Upper lobe of right lung (tissue), 1 donor: Measurements from ENCODE around the gene RFK. TPM values are rescaled to one million over a fixed set of nuclear protein-coding genes. Genes with fewer than 3 reads are reported as not detected.

Experiments
- ATAC-seq: fragments of 200-7000 bp; cut with Tn5 transposase; one replicate; pipeline ENCODE4 v1.9.1; 2020; ENCODE audit warnings: mild to moderate bottlenecking, moderate library complexity
- DNase-seq: peaks from one replicate; pipeline ENCODE4 v3.0.0-alpha.2; 2020
- H3K27ac ChIP-seq: fragments of 200-600 bp; one replicate; pipeline ENCODE4 v1.8.0; 2022
- H3K27me3 ChIP-seq: fragments of 200-600 bp; one replicate; pipeline ENCODE4 v1.8.0; 2022; ENCODE audit warnings: mild to moderate bottlenecking
- H3K36me3 ChIP-seq: fragments of 200-600 bp; one replicate; pipeline ENCODE4 v1.8.0; 2022
- H3K4me1 ChIP-seq: fragments of 200-600 bp; one replicate; pipeline ENCODE4 v1.8.0; 2022
- H3K4me3 ChIP-seq: fragments of 200-600 bp; one replicate; pipeline ENCODE4 v1.8.0; 2022; ENCODE audit warnings: mild to moderate bottlenecking
- H3K9me3 ChIP-seq: fragments of 200-600 bp; one replicate; pipeline ENCODE4 v1.8.0; 2022
- intact Hi-C: fragments of 100-400 bp; cut with DNase I; formaldehyde crosslinking; loops from one replicate; pipeline ENCODE4 v1.11.0; 2022
- total RNA-seq: library from RNA; stranded (reverse); fragmentation: NEBNext Ultra II Directional; extraction: Animal tissue kit (Norgen Biotek cat#: 25700); gene quantifications from one replicate; pipeline ENCODE4 v1.2.1, GENCODE V29; 2021
- TF ChIP-seq, protein P1 (sequence below): fragments of 200-600 bp; IDR thresholded peaks from one replicate; pipeline ENCODE4 v1.8.0; 2022; ENCODE audit warnings: antibody characterized with exemption
- donor health status: DM: no; HTN: yes; CAD: no; lungs with severe emphysema.

The RFK gene
- total RNA-seq, 1 donor from 2014 or later, result 19.4 TPM

DNA sequence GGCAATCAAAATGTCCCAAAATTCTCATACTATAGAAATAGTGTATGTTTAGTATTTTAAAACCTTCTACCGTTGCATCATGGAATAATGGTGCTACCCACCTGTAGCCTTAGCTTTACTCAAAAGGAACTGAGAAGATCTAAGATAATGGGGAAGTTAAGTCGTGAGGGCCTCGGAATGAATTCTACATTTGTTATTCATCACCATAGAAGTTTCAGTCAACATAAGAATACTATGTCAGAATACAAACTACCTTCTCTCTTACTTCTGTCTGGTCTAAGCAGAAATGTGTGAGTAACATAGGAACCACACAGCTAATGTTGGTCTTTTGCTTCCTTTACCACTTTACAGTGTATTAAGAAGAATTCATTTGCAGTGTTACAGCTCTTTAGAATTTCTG, 43.2 kb downstream of the RFK start:
- TF ChIP-seq, protein P1, sequence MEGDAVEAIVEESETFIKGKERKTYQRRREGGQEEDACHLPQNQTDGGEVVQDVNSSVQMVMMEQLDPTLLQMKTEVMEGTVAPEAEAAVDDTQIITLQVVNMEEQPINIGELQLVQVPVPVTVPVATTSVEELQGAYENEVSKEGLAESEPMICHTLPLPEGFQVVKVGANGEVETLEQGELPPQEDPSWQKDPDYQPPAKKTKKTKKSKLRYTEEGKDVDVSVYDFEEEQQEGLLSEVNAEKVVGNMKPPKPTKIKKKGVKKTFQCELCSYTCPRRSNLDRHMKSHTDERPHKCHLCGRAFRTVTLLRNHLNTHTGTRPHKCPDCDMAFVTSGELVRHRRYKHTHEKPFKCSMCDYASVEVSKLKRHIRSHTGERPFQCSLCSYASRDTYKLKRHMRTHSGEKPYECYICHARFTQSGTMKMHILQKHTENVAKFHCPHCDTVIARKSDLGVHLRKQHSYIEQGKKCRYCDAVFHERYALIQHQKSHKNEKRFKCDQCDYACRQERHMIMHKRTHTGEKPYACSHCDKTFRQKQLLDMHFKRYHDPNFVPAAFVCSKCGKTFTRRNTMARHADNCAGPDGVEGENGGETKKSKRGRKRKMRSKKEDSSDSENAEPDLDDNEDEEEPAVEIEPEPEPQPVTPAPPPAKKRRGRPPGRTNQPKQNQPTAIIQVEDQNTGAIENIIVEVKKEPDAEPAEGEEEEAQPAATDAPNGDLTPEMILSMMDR, result no peak
- Histone ChIP-seq H3K4me3 (no peak overlapping the region), H3K4me1 (no peaks in the 10 kb centered on the region), H3K9me3 (no peaks in the 10 kb centered on the region), H3K27ac (no peak overlapping the region), H3K27me3 (no peaks in the 10 kb centered on the region), H3K36me3 (no peaks in the 10 kb centered on the region)
- ATAC-seq (no peak), DNase-seq (no peak)
- intact Hi-C loops, result no loop called here

DNA sequence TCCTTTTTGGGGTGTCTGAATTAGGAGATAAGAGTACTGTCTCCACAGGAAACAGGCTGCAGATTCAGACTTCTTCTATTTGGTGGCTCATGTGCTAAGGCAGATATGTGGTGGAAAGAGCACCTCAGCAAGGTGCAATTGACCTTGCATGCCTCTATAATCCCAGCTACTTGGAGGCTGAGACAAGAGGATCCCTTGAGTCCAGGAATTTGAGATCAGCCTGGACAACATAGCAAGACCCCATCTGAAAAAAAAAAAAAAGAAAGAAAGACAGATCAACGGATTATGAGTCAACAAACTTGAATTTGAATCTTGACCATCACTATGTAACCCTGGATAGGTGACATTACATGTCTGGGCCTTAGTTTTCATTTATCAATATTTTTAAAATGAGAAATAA, 44.4 kb downstream of the RFK start:
- Histone ChIP-seq H3K27me3 (no peaks in the 10 kb centered on the region), H3K4me3 (no peak overlapping the region), H3K4me1 (no peaks in the 10 kb centered on the region), H3K9me3 (no peaks in the 10 kb centered on the region), H3K27ac (no peak overlapping the region), H3K36me3 (no peaks in the 10 kb centered on the region)
- DNase-seq (no peak), ATAC-seq (no peak)
- intact Hi-C loops, result no loop called here
- TF ChIP-seq, protein P1, result no peak

DNA sequence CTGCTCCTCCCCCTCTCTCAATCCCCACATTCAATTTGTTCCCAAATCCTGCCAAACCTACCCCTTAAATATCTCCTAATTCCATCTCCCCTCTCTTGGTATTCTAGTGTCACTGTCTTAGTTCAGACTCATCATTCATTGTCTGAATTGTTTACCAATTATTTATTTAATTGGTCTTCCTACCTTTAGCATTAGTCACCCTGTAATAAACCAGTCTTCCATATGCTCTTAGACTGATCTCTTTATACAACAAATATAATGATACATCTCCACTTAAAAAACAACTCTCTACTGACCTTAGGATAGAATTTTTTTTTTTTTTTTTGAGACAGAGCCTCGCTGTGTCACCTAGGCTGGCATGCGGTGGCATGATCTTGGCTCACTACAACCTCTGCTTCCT, 51.4 kb downstream of the RFK start:
- Histone ChIP-seq H3K9me3 (no peaks in the 10 kb centered on the region), H3K27me3 (no peaks in the 10 kb centered on the region), H3K4me1 (no peaks in the 10 kb centered on the region), H3K36me3 (no peaks in the 10 kb centered on the region), H3K4me3 (no peak overlapping the region), H3K27ac (no peak overlapping the region)
- DNase-seq (no peak), ATAC-seq (no peak)
- TF ChIP-seq, protein P1, result no peak
- intact Hi-C loops, result no loop called here

DNA sequence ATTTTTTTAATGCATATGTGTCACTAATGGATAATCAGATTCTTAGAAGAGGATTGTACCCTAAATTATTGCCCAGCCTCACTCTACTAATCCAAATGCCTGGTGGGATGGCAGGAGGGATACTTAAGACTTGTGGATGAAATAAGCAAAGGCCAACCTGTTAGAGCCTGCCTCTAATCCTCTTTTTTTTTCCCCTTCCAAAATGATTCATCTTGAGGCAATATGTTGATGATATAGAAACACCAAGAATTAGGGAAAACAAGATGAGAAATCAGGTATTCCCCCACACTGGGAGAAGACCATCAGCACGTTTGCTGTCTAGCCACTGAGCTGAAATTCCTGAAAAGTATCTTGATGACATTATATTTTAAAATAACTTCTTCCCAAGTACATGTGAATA, 52.0 kb downstream of the RFK start:
- no peak for DNase-seq
- ATAC-seq, result no peak
- no peak overlapping the region for H3K27ac ChIP-seq
- intact Hi-C loops, result no loop called here
- no peaks in the 10 kb centered on the region for H3K36me3 ChIP-seq
- H3K4me1 ChIP-seq, result no peaks in the 10 kb centered on the region
- no peaks in the 10 kb centered on the region for H3K9me3 ChIP-seq
- H3K27me3 ChIP-seq, result no peaks in the 10 kb centered on the region
- H3K4me3 ChIP-seq, result no peak overlapping the region
- TF ChIP-seq, protein P1, result no peak

DNA sequence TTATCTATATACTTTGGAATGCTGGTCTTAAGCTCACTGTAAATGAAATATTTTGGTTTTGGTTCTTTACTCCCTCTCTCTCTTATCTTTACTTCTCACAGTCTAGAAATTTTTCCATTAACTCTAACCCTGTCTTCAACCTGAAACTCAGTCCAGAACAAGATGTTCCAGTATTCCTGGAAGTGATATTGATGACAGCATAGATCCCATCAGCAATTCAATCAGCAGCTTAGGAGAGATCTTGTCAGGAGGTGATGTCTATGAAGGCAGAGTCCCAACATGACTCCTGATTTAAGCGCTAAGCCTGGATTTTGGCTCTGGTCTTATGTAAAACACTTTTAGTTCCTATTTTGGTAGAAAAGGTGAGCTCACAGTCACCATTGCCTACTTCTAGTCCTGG, 52.6 kb downstream of the RFK start:
- TF ChIP-seq, protein P1, result no peak
- DNase-seq (no peak), ATAC-seq (no peak)
- Histone ChIP-seq H3K9me3 (no peaks in the 10 kb centered on the region), H3K4me1 (no peaks in the 10 kb centered on the region), H3K4me3 (no peak overlapping the region), H3K27me3 (no peaks in the 10 kb centered on the region), H3K27ac (no peak overlapping the region), H3K36me3 (no peaks in the 10 kb centered on the region)
- intact Hi-C loops, result no loop called here

DNA sequence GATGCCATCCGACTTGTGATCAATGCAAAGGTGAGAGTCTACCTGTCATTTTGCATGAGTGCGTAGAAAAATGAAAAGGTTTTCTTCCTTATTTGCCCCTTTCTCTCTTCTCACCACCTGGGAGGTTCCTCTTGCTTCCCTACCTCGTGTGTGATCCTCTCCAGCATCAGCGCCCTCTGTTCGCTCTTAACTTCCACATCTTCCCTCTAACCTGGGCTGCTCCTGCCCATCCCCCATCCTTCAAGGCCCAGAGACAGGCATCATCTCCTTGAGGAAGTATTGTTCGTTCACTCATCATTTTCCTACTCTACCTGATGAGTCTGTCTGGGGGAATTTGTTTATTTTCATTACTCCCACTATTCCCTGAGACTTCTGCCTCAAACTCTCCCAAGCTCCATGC, 55.8 kb downstream of the RFK start:
- ATAC-seq (no peak), DNase-seq (no peak)
- TF ChIP-seq, protein P1, result no peak
- intact Hi-C loops, result no loop called here
- Histone ChIP-seq H3K4me1 (no peaks in the 10 kb centered on the region), H3K4me3 (no peak overlapping the region), H3K36me3 (no peaks in the 10 kb centered on the region), H3K27ac (no peak overlapping the region), H3K9me3 (no peaks in the 10 kb centered on the region), H3K27me3 (no peaks in the 10 kb centered on the region)
